Subcutaneous abdominal adipose tissue (tissue), 5 donors: ENCODE measurements around the gene MYO16.

Experiments
- H3K27ac ChIP-seq: one replicate; pipeline ENCODE4 v1.7.0; 2013; ENCODE audit warnings: low read depth, mild to moderate bottlenecking, inconsistent platforms, low read length, moderate library complexity
- H3K27me3 ChIP-seq, 5 donors: one replicate each; pipeline ENCODE4 v1.7.0; 2013; ENCODE audit warnings: low read length in 5 of 5, inconsistent platforms in 1 of 5; ENCODE audit not compliant: control insufficient read depth in 5 of 5, insufficient read depth in 4 of 5
- H3K36me3 ChIP-seq, 5 donors: one replicate each; pipeline ENCODE4 v1.7.0; 2013; ENCODE audit warnings: low read length in 5 of 5; ENCODE audit not compliant: control insufficient read depth in 5 of 5, insufficient read depth in 5 of 5
- H3K4me1 ChIP-seq, 5 donors: one replicate each; pipeline ENCODE4 v1.7.0; 2013; ENCODE audit warnings: low read length in 5 of 5, mild to moderate bottlenecking in 3 of 5, moderate library complexity in 1 of 5; ENCODE audit not compliant: control insufficient read depth in 5 of 5, insufficient read depth in 5 of 5
- H3K4me3 ChIP-seq, 5 donors: one replicate each; pipeline ENCODE4 v1.7.0; 2013; ENCODE audit warnings: low read length in 5 of 5, low read depth in 1 of 5
- H3K9ac ChIP-seq, 5 donors: one replicate each; pipeline ENCODE4 v1.7.0; 2013; ENCODE audit warnings: low read length in 5 of 5, mild to moderate bottlenecking in 4 of 5, moderate library complexity in 3 of 5
- H3K9me3 ChIP-seq, 5 donors: one replicate each; pipeline ENCODE4 v1.7.0; 2013; ENCODE audit warnings: low read length in 5 of 5; ENCODE audit not compliant: control insufficient read depth in 5 of 5
- donor health status: healthy.
- donor health status: healthy.
- donor health status: healthy.
- donor health status: healthy.
- donor health status: healthy.

MYO16 gene

GRCh38 chr13:108755083-108755482, 125.7 kb downstream of the MYO16 start:
- no peaks in the 10 kb centered on the region for H3K36me3 ChIP-seq
- peaks cover 0 to 4% (median 0%) of the 10 kb centered on the region in 5 donors for H3K4me1 ChIP-seq
- no peak overlapping the region for H3K9ac ChIP-seq
- peaks cover 0 to 2% (median 0%) of the 10 kb centered on the region in 5 donors for H3K9me3 ChIP-seq
- no peak overlapping the region for H3K4me3 ChIP-seq
- no peak overlapping the region for H3K27ac ChIP-seq
- no peaks in the 10 kb centered on the region for H3K27me3 ChIP-seq

- Histone ChIP-seq H3K9ac (no peak overlapping the region), H3K4me3 (no peak overlapping the region), H3K4me1 (peaks cover 0 to under 1% (median 0%) of the 10 kb centered on the region in 5 donors), H3K9me3 (no peaks in the 10 kb centered on the region), H3K27ac (no peak overlapping the region), H3K36me3 (no peaks in the 10 kb centered on the region), H3K27me3 (no peaks in the 10 kb centered on the region)
Measured at GRCh38 chr13:108760129-108760528, 130.7 kb downstream of the MYO16 start.

- Histone ChIP-seq H3K4me1 (no peaks in the 10 kb centered on the region), H3K36me3 (no peaks in the 10 kb centered on the region), H3K27ac (no peak overlapping the region), H3K9me3 (no peaks in the 10 kb centered on the region), H3K4me3 (no peak overlapping the region), H3K9ac (no peak overlapping the region), H3K27me3 (no peaks in the 10 kb centered on the region)
Measured at GRCh38 chr13:108760541-108760940, 131.1 kb downstream of the MYO16 start.

GRCh38 chr13:108768035-108768434, 138.6 kb downstream of the MYO16 start:
- H3K27me3 ChIP-seq, result no peaks in the 10 kb centered on the region
- no peaks in the 10 kb centered on the region for H3K36me3 ChIP-seq
- H3K9ac ChIP-seq, result no peak overlapping the region
- no peak overlapping the region for H3K27ac ChIP-seq
- H3K4me3 ChIP-seq, result no peak overlapping the region
- no peaks in the 10 kb centered on the region for H3K9me3 ChIP-seq
- H3K4me1 ChIP-seq, result no peaks in the 10 kb centered on the region

DNA sequence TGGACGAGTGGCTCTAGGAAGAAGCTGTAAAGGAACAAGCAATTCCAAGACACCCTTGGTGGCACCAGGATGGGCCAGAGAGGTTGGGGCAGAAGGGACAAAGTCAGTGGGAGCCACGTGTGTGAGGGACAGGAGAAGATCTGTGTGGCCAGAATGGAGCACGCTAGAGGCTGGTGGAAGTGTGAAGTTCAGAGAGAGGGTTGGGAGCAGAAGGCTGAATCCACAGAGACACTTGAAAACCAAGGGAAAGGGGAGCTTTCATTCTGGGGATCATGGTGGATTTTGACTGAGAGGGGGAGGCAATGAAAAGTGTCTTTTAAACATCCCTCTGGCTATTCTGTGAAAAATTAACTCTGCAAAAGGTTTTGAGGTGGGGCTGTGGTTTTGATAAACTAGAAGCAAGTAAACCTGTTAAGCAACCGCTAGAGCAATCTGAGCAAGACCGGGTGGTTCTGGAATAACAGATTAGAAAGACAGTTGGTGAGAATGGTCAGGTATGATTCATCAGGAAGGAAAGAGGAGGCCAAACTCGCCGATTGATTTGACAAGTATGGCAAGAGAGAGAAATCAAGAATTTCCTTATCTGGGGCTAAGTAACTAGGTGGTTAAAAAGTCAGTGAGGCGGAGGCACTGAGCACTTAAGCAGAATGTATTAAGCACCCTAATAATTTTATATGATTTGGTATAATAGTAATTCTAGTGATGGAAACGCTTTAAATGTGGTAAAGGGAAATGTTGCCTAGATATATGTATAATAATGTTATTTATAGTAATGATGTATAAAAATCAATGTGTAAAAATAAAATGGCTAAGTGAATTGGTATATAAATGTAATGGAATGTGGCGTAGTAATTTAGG, 140.0 kb downstream of the MYO16 start:
- no peaks in the 10 kb centered on the region for H3K4me1 ChIP-seq
- H3K36me3 ChIP-seq, result no peaks in the 10 kb centered on the region
- H3K9ac ChIP-seq, result no peak overlapping the region
- no peak overlapping the region for H3K27ac ChIP-seq
- no peak overlapping the region for H3K4me3 ChIP-seq
- H3K9me3 ChIP-seq, result no peaks in the 10 kb centered on the region
- no peaks in the 10 kb centered on the region for H3K27me3 ChIP-seq

- Histone ChIP-seq H3K4me3 (no peak overlapping the region), H3K27me3 (no peaks in the 10 kb centered on the region), H3K9ac (no peak overlapping the region), H3K4me1 (peaks cover 0 to 5% (median 0%) of the 10 kb centered on the region in 5 donors), H3K27ac (no peak overlapping the region), H3K9me3 (no peaks in the 10 kb centered on the region), H3K36me3 (no peaks in the 10 kb centered on the region)
Measured at GRCh38 chr13:108775597-108775996, 146.2 kb downstream of the MYO16 start.

- H3K27me3 ChIP-seq, result no peaks in the 10 kb centered on the region
- no peak overlapping the region for H3K27ac ChIP-seq
- no peak overlapping the region for H3K9ac ChIP-seq
- no peaks in the 10 kb centered on the region for H3K36me3 ChIP-seq
- H3K4me1 ChIP-seq, result peaks cover 0 to 5% (median 0%) of the 10 kb centered on the region in 5 donors
- no peaks in the 10 kb centered on the region for H3K9me3 ChIP-seq
- no peak overlapping the region for H3K4me3 ChIP-seq
Measured at GRCh38 chr13:108776650-108777049, 147.2 kb downstream of the MYO16 start.

- Histone ChIP-seq H3K27ac (no peak overlapping the region), H3K9ac (no peak overlapping the region), H3K4me3 (no peak overlapping the region), H3K4me1 (peaks cover 0 to 5% (median 0%) of the 10 kb centered on the region in 5 donors), H3K27me3 (no peaks in the 10 kb centered on the region), H3K9me3 (no peaks in the 10 kb centered on the region), H3K36me3 (no peaks in the 10 kb centered on the region)
Measured at GRCh38 chr13:108777421-108778420, 148.3 kb downstream of the MYO16 start.

DNA sequence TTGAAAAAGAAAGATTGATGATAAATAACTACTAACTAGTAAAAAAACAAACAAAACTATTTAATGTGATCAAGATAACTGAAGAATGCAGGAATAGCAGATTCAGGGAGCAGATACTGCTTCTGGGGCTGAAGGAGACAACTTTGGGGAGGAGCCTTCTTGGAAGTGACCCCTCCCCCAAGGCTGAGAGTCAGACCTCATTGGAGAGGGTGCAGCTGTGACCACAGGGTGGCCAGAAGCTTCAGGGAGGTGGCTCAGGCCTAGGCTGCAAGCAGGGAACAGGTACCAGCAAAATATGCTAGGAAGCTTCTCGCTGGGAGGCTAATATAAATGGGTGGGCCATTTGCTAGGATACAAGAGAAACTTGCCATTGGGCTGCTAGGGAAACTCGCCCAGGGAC, 149.9 kb downstream of the MYO16 start:
- peaks cover 0 to 5% (median 0%) of the 10 kb centered on the region in 5 donors for H3K4me1 ChIP-seq
- no peak overlapping the region for H3K9ac ChIP-seq
- no peak overlapping the region for H3K4me3 ChIP-seq
- no peaks in the 10 kb centered on the region for H3K27me3 ChIP-seq
- H3K27ac ChIP-seq, result no peak overlapping the region
- no peaks in the 10 kb centered on the region for H3K36me3 ChIP-seq
- H3K9me3 ChIP-seq, result no peaks in the 10 kb centered on the region

DNA sequence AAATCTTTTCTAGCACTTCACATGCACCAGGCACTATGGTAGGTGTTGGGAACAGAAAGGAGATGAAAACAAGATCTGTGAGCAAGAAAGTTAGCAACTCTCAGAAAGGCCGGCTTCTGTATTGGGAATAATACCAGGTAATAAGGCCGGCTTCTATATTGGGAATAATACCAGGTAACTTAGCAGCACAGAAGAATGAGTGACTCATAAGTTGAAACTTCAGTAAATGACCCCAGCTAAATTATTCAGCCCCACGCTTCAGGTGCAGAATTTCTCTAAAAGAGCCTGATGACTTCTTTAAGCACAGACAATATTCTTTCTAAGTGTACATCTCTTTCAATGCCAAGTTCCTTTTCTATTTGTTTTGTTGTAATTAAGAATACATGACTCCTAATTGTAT, 151.3 kb downstream of the MYO16 start:
- H3K36me3 ChIP-seq, result no peaks in the 10 kb centered on the region
- H3K27ac ChIP-seq, result no peak overlapping the region
- no peak overlapping the region for H3K9ac ChIP-seq
- no peaks in the 10 kb centered on the region for H3K9me3 ChIP-seq
- H3K4me3 ChIP-seq, result no peak overlapping the region
- H3K4me1 ChIP-seq, result peaks cover 0 to 13% (median 0%) of the 10 kb centered on the region in 5 donors
- no peaks in the 10 kb centered on the region for H3K27me3 ChIP-seq
